CD4-positive, alpha-beta T cell treated with Interferon alpha-2 for 1 hour (primary cell): Measurements from ENCODE around the gene DEFB116.
"Not testable (repeated sequence)": the region's sequence is repeated elsewhere in the genome, so short reads cannot be mapped to it uniquely, and the experiment has no call there.

Source experiments
- DNase-seq, 2 donors: peaks; one replicate each; pipeline ENCODE4 v3.0.0-alpha.2; 2020 to 2022

The DEFB116 gene, protein sequence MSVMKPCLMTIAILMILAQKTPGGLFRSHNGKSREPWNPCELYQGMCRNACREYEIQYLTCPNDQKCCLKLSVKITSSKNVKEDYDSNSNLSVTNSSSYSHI

DNA sequence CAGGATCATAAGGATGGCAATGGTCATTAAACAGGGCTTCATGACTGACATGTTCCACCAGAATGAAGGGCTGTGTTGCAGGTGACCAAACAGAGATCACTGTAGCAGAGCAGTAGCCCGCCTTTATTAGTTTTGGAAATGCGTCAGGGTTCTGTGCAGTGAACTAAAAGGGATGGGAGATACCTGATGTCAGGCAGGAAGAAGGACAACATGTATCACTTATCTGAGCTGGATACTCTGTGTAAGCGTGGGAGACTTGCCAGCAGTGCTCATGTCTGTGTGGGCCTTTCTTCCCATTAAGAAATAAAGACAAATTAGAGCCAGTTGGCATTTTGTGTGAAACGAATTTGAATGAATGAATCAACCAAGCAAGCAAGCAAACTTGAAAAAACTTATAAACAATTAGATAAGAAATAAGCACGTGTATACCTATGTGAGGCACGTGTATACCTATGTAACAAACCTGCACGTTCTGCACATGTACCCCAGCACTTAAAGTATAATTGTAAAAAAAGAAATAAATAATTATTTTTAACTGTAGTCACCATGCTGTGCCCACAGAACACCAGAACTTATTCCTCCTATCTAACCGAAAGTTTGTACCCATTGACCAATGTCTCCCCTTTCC, at the start of gene DEFB116:
TSS of gene DEFB116 (minus strand) at position 51 of the 628 bp plus-strand sequence. CDS start at position 51, 0 bp downstream.
- DNase-seq: no peak

DNA sequence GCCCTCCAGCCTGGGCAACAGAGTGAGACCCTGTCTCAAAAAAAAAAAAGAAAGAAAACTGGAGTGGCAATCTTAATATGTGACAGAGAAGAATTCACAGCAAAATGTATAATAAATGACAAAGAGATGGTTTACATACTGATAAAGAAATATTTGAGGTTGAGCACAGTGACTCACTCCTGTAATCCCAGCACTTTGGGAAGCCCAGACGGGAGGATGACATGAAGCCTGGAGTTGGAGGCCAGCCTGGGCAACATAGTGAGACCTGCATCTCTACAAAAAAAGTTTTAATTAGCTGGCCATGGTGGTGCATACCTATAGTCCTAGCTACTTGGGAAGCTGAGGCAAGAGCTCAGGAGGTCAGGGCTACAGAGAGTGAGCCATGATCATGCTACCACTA, 47.6 kb upstream of the DEFB116 start:
- DNase-seq: no peak

DNA sequence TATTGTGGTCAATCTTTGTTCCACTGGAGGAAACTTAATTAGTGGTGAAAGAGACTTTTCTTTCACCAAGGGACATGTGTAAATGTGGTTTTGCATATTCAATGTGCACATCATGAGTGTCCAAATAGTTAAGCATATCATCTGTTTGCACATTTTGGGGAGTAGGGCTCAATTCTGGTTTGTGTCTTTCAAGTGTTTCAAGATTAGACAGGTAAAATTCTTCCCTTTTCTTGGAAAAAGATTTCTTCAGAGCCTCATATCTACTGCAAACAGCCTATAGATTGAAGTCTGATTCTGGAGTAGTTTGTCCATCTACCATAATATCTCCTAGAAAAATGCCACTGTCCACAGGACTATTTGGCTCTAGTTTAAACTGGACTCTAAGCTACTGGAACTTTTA, 33.1 kb upstream of the DEFB116 start:
- no peak for DNase-seq

DNA sequence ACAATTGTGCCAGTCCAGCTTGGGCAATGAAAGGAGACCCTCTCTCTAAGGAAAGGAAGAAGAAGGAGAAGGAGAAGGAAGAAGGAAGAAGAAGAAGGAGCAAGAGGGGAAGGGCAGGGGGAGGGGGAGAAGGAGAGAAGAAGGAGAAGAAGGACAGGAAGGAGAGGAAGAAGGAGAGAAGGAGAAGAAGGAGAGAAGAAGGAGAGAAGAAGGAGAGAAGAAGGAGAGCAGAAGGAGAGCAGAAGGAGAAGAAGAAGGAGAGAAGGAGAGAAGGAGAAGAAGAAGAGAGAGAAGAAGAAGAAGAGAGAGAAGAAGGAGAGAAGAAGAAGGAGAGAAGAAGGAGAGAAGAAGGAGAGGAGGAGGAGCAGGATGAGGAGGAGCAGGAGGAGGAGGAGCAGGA, 22.5 kb upstream of the DEFB116 start:
- no peak for DNase-seq

DNA sequence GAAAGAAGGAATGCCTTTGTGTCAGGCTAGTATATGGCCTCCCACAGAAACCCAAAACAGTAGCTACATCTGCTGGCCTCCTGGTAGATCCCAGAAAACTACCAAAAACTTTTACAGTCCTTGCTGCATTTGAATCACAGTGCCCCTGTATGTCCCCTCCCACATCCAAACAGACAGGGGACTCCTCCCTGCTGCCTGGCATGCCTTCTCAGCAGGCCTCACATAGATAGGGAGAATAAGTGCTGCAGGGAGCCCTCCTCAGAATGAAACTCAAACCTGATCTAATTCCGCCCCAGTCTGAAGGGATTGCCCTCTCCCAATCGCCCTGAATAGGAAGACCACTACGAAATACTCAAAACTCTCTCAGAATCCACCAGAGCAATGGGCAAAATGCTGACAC, 14.1 kb upstream of the DEFB116 start:
- no peak for DNase-seq

DNA sequence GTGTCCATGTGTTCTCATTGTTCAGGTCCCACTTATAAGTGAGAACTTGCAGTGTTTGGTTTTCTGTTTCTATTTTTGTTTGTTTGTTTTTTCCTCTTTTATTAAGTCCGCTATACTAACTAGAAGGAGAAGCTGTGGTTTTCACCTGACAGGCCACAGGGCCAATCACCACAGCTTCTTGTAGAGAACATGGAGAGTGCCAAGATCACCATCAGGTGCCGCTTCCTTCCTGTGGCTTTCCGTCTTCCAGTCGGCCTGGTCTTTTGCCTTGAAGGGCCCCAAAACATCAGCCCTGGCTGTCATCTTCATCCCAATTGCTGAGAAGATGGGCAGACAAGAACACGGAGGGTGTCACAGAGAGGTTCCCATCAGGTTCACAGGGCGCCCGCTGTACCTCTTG, 23.4 kb downstream of the DEFB116 start:
- DNase-seq: not testable (repeated sequence)

DNA sequence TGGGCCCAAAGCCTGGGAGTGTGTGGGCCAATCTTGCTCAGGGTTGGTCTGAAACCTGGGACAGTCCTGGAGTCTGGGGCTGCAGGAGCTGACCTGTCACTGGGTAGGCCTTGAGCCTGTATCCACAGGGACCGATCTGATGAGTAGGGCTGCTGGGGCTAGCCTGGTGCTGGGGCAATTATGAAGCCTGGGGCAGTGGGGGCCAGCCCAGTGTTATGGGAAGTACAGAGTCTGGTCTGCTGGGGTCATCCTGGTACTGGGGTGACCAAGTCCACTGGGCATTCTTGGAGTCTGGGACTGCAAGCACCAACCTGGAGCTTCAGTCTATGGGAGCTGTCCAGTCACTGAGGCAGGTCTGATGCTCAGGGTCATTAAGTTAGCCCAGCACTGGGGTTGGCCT, 30.2 kb downstream of the DEFB116 start:
- no peak for DNase-seq

DNA sequence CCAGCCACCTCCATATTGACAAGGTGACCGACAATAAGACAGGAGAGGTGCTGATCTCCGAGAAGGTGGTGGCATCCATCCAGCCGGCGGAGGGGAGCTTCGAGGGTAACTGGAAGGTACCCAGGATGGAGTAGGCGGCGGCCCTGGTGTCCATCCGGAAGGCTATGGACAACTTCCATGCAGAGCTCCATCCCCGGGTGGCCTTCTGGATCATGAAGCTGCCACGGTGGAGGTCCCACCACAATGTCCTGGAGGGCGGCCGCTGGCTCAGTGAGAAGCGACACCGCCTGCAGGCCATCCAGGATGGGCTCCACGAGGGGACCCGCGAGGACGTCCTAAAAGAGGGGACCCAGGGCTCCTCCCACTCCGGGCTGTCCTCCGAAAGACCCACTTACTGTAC, 33.9 kb downstream of the DEFB116 start:
- no peak for DNase-seq

DNA sequence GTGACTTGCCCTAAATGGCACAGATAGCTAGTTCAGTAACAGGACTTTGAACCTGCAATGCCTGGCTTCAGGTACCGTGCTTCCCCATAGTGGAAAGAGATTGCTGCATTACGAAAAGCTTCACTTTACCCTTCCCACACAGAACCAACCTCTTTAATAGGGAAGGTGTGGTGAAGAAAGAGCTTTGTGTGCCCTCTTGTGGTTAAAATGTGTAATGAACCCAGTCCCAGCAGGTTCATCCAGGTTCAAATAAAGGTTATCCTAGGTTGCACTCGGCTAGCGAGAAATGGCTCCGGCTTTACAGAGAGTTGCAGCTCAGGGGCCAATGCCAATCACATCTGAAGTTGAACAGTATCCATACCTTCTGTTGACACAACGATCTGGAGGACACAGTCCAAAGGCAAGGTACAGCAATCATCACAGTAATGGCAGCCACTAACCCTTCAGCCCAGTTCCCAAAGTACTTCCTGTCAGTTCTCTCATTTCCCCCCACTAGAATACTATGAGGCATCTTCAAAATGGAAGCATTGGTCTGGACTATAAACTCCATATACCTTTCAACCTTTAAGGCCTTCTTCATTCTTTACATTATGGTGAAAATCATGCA, 48.0 kb downstream of the DEFB116 start:
- DNase-seq: no peak

DNA sequence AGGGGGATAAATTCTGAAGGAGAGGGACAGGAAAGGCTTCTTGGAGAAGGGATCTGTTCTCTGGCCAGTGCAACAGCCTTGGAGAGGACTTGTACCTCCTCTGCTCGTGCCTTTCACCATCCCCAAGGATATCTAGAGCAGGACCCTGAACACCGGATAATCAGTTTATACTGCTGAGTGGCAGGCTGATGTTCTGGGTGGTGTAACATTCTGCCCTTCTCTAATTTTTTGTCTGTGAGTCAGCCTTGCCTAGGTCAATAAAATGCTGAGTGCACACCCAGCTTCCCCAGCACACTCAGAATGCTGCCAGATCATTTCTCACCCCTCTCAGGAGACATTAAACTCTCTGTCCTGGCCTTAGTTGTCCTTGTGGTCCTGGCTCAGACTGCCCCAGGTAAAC, 51.0 kb downstream of the DEFB116 start, which contains the start of gene DEFB115:
TSS of gene DEFB115 (plus strand) at position 301 of the 400 bp plus-strand sequence. CDS start at position 301, 0 bp downstream.
- DNase-seq: no peak

DNA sequence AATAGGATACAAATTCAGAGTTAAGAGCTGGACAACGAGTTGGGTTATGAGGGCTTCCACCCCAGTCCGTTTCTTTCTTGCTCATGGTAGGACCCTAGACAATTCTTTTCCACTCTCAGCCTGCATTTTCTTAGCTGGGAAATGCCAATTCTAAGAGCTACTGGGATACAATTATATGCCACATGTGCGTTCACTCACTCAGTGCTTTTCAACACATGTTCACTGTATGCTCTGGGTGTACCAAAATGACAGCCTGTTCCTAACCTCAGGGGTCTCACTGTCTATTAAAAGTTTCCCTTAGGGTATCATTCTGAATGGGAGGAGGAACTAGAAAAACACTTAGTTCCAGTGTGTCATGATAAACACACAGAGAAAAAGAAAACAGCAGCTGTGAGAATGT, 51.4 kb downstream of the DEFB116 start:
- no peak for DNase-seq
